ENCODE results near the gene PIK3C2G. TPM values are rescaled to one million over a fixed set of nuclear protein-coding genes. Genes with fewer than 3 reads are reported as not detected.

The PIK3C2G gene
- total and polyA plus RNA-seq, 4 donors = 4.9 to 40.1 (median 19.4) TPM

- H3K4me1 ChIP-seq (ENCODE audit: control insufficient read depth in 4 of 4, insufficient read depth in 4 of 4, low read length in 3 of 4) = peaks cover 3 to 21% (median 13%) of the 10 kb centered on the region in 4 donors
- H3K27ac ChIP-seq (ENCODE audit: low read depth in 1 of 2, low read length in 2 of 2) = peak overlapping the region in 1 of 2 donors; percentile 6
- WGBS = 55% methylated on average over 1 of the region's 1 CpG
- peak overlapping the region in 1 of 2 donors; percentile 91 for H3K9ac ChIP-seq (ENCODE audit: low read depth in 1 of 2, low read length in 2 of 2)
- H3K27me3 ChIP-seq (ENCODE audit: control insufficient read depth in 4 of 4, insufficient read depth in 4 of 4, low read length in 3 of 4) = no peaks in the 10 kb centered on the region
- no peaks in the 10 kb centered on the region for H3K36me3 ChIP-seq (ENCODE audit: control insufficient read depth in 4 of 4, insufficient read depth in 3 of 4, low read depth in 1 of 4, low read length in 3 of 4)
- no peaks in the 10 kb centered on the region for H3K9me3 ChIP-seq (ENCODE audit: control insufficient read depth in 4 of 4, low read length in 3 of 4)
- no peak for TF ChIP-seq RXRA (IDR thresholded peaks at IDR 0.05)
- TF ChIP-seq FOXA1 (IDR thresholded peaks at IDR 0.05) = no peak
- TF ChIP-seq CTCF (IDR thresholded peaks at IDR 0.05; ENCODE audit: low read depth, low read length, missing input control) = peak; percentile 26
- TF ChIP-seq MAX (IDR thresholded peaks at IDR 0.05) = no peak
- no peak for TF ChIP-seq EGR1 (IDR thresholded peaks at IDR 0.05; ENCODE audit: low read depth in 2 of 2)
- TF ChIP-seq ATF3 (IDR thresholded peaks at IDR 0.05) = no peak
- peak in 1 of 2 donors; percentile 39 for TF ChIP-seq RAD21 (IDR thresholded peaks at IDR 0.05)
- no peak for TF ChIP-seq JUND (IDR thresholded peaks at IDR 0.05)
- TF ChIP-seq YY1 (IDR thresholded peaks at IDR 0.05) = no peak
- no peak for TF ChIP-seq HNF4G (IDR thresholded peaks at IDR 0.05)
- no peak for TF ChIP-seq NR2F2 (IDR thresholded peaks at IDR 0.05)
- no peak for TF ChIP-seq ZBTB33 (IDR thresholded peaks at IDR 0.05)
- TF ChIP-seq SP1 (IDR thresholded peaks at IDR 0.05) = no peak
- no peak for TF ChIP-seq HNF4A (conservative IDR thresholded peaks at IDR 0.05)
- no peak for TF ChIP-seq REST (IDR thresholded peaks at IDR 0.05)
- no peak for TF ChIP-seq GABPA (IDR thresholded peaks at IDR 0.05 in 1 of 2, conservative IDR thresholded peaks at IDR 0.05 in 1 of 2)
- no peak for TF ChIP-seq FOXA2 (IDR thresholded peaks at IDR 0.05)
- TF ChIP-seq TAF1 (conservative IDR thresholded peaks at IDR 0.05) = peak; percentile 56
- DNase-seq (ENCODE audit: low spot score) = no peak
- peak overlapping the region in 2 of 3 donors; percentile 5 to 14 for H3K4me3 ChIP-seq (ENCODE audit: low read depth in 1 of 3, low read length in 3 of 3)
Measured at GRCh38 chr12:18246066-18246465, 15.3 kb upstream of the PIK3C2G start.
